Activated CD4-positive, alpha-beta T cell treated with anti-CD3 and anti-CD28 coated beads, Interleukin-2, amount 10 ng/mL, durations not matched to agents 24 days and 14 days (primary cell): Measurements from ENCODE around the gene MRC2. TPM values are rescaled to one million over a fixed set of nuclear protein-coding genes. Genes with fewer than 3 reads are reported as not detected.

Experiments
- DNase-seq: peaks from one replicate; pipeline ENCODE4 v3.0.0; 2022
- H3K27ac Mint-ChIP-seq: one replicate; pipeline ENCODE4 v1.8.0; 2022; ENCODE audit warnings: mild to moderate bottlenecking, mixed read lengths
- H3K27me3 Mint-ChIP-seq: one replicate; pipeline ENCODE4 v1.8.0; 2022; ENCODE audit warnings: mixed read lengths
- H3K36me3 Mint-ChIP-seq: one replicate; pipeline ENCODE4 v1.8.0; 2022; ENCODE audit warnings: low read depth, mild to moderate bottlenecking, mixed read lengths
- H3K4me1 Mint-ChIP-seq: one replicate; pipeline ENCODE4 v1.8.0; 2021; ENCODE audit warnings: mixed read lengths
- H3K4me3 Mint-ChIP-seq: one replicate; pipeline ENCODE4 v1.8.0; 2022; ENCODE audit warnings: mild to moderate bottlenecking, moderate library complexity, mixed read lengths
- H3K9me3 Mint-ChIP-seq: one replicate; pipeline ENCODE4 v1.8.0; 2021; ENCODE audit warnings: mixed read lengths
- intact Hi-C: fragments of 100-400 bp; cut with micrococcal nuclease; formaldehyde crosslinking; loops from one replicate; pipeline ENCODE4 v1.15.1; 2023
- total RNA-seq: library from RNA; stranded (reverse); gene quantifications from 2 replicates; pipeline ENCODE4 v1.2.3, GENCODE V29; 2022

MRC2 gene
- total RNA-seq, 1 donor from 2014 or later: 2.4 TPM

DNA sequence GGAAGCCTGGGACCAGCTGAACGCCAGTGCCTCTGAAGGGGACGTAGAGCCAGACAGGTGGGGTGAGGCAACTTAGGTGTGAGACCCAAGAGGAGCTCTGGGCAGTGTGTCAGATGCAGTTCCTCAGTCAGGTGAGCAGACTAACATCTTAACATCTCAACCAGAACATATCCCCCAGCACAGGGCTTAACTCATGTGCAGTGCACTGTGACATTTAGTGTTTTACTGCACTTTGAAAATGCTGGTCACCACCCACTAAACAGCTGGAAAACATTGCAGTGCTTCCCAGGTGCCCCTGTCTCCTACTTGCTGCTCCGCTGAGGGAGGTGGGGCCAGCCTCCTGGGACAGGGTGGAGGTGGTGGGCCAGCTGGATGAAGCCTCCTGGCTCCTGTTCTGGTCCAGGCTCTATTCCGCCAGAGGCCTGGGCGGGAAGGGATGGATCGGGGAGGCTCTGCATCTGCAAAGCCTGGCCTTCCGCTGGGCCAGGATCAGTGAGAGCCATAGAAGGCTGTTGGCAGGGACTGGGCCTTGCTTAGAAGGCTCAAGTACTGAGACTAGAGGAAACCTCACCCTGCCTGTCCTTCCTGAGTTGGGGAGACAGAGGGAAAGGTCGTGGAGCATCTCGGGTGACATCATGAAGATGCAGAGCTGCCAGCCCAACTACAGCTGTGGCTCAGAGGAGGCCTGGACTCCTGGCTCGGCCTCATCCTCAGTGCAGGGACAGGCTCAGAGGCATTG is 7.9 kb upstream of the MRC2 start:
- Mint-ChIP-seq H3K27ac (no peak overlapping the region), H3K27me3 (no peaks in the 10 kb centered on the region), H3K9me3 (no peaks in the 10 kb centered on the region), H3K36me3 (peaks cover 7% of the 10 kb centered on the region), H3K4me3 (no peak overlapping the region), H3K4me1 (no peaks in the 10 kb centered on the region)
- DNase-seq: no peak
- intact Hi-C loops: no loop called here

- Mint-ChIP-seq H3K4me1 (no peaks in the 10 kb centered on the region), H3K4me3 (no peak overlapping the region), H3K36me3 (peaks cover 4% of the 10 kb centered on the region), H3K9me3 (no peaks in the 10 kb centered on the region), H3K27me3 (peaks cover 7% of the 10 kb centered on the region), H3K27ac (no peak overlapping the region)
- intact Hi-C loops: no loop called here
- no peak for DNase-seq
Measured at GRCh38 chr17:62621223-62621622, 6.2 kb upstream of the MRC2 start.

DNA sequence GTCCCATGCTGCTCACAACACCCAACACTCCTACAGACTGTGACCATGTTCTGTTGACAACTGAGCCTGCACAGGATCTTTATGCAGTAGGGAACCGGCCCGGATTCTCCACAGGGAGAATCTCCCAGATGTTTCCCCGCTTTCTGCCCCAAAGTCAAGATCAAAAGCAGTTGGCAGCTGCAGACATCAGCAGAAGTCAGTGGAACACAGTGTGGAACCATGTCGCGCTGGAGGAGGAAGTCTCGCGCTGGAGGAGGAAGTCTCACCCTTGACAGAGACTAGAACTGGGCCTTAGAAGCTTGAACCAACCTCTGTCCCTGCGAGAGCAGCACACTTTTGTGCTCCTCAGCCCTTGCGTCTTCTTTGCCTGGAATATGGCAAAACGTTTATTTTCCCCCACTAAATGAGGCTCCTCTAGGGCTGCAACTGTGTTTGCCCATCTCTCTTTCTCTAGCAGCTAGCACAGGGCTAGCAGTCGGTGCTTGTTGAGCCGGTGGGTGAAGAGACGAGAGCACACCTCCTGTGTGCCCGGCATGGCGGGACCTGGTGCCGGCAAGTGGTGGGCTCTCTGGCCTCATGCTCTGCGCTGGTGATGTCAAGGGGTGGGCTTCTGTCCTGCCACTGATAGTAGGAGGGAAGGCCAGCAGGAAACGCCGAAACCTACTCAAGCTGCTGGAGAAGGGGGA is 2.1 kb upstream of the MRC2 start:
- intact Hi-C loops: no loop called here
- Mint-ChIP-seq H3K27me3 (peaks cover 31% of the 10 kb centered on the region), H3K4me3 (no peak overlapping the region), H3K36me3 (peaks cover 4% of the 10 kb centered on the region), H3K4me1 (peaks cover 9% of the 10 kb centered on the region), H3K9me3 (no peaks in the 10 kb centered on the region), H3K27ac (no peak overlapping the region)
- no peak for DNase-seq

- intact Hi-C loops: no loop called here
- Mint-ChIP-seq H3K27me3 (peaks cover 34% of the 10 kb centered on the region), H3K27ac (no peak overlapping the region), H3K4me3 (peak overlapping the region; percentile 59), H3K9me3 (no peaks in the 10 kb centered on the region), H3K4me1 (peaks cover 9% of the 10 kb centered on the region), H3K36me3 (peaks cover 4% of the 10 kb centered on the region)
- DNase-seq: no peak
Measured at GRCh38 chr17:62625870-62626200, 1.6 kb upstream of the MRC2 start.

DNA sequence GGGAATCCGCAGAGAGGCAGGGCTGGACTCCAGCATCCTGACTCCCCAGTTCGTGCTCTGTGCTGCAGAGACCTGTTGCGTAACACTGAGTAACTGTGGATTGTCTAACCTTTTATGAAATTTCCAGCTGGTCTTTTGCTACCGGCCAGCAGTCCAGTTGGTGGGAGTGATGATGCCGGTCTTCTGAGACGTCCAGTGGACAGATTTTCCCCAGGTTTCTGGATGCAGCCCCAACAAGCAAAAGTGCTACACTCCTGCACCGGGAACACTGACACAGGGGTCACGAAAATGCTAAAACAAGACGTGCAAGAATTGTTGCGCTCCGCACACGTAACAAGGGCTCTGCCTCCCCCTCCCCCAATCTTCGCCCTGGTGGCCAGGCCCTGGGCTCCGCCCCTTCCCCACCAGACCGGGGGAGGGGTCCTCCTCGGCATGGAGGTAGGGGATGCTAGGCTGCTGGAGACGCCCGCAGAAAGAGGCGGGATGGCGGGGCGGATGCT is 701 bp upstream of the MRC2 start:
- no peak for DNase-seq
- no peaks in the 10 kb centered on the region for H3K9me3 Mint-ChIP-seq

DNA sequence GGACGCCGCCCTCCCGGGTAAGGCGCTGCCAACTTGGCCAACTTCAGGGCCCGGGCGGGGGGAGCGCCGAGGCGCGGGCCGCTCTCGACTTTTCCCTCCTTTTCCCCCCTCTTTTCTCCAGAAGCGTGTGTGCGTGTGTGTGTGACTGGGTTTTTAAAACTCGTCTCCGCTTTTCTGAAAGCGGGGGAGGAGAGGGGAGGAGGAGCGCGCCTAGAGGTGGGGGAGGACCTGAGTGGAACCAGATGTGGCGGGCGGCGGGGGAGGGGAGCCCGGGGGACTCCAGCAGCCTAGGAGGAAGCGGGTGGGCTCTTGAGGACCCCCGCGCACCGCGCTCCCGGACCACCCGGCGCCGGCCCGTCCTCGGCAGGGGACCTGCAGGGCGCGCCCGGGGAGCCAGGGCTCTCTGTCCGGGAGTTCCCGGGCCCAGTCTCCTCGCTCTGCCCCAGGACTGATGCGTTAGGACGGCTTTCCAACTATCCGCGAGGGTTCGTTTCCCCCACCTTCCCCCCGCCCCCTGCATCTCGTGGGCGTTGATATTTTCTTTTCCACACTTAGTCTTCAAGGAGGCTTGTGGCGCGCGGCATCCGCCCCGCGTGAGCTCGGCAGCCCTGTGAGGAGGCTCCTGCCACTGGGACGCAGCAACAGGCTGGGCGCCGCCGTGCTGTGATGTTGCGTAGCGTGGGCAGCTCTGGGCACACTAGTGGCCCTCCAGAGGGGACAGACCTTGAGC is 599 bp downstream of the MRC2 start:
- Mint-ChIP-seq H3K4me1 (peaks cover 9% of the 10 kb centered on the region), H3K9me3 (no peaks in the 10 kb centered on the region), H3K27ac (peak overlapping the region; percentile 77), H3K27me3 (peaks cover 46% of the 10 kb centered on the region), H3K36me3 (peaks cover 2% of the 10 kb centered on the region), H3K4me3 (peak overlapping the region; percentile 89)
- intact Hi-C loops: loop anchor here (1.0 kb wide), 1 partner anchor 25 kb away; no protein-coding TSS in a partner anchor
- peak; percentile 71 for DNase-seq

More for the DNA sequence above, 701 bp upstream of the MRC2 start:
- Mint-ChIP-seq H3K4me3 (peak overlapping the region; percentile 82), H3K36me3 (peaks cover 4% of the 10 kb centered on the region), H3K4me1 (peaks cover 9% of the 10 kb centered on the region), H3K27me3 (peaks cover 38% of the 10 kb centered on the region), H3K27ac (no peak overlapping the region)
- intact Hi-C loops: no loop called here

- DNase-seq: no peak
- no peaks in the 10 kb centered on the region for H3K9me3 Mint-ChIP-seq
- H3K4me3 Mint-ChIP-seq: peak overlapping the region; percentile 89
- H3K4me1 Mint-ChIP-seq: peaks cover 9% of the 10 kb centered on the region
- H3K36me3 Mint-ChIP-seq: peaks cover 2% of the 10 kb centered on the region
- H3K27ac Mint-ChIP-seq: no peak overlapping the region
- H3K27me3 Mint-ChIP-seq: peaks cover 46% of the 10 kb centered on the region
- intact Hi-C loops: loop anchor here (1.0 kb wide), 1 partner anchor 24 kb away; no protein-coding TSS in a partner anchor
Measured at GRCh38 chr17:62628831-62629555, 1.5 kb downstream of the MRC2 start.

- no peak overlapping the region for H3K4me3 Mint-ChIP-seq
- intact Hi-C loops: no loop called here
- peaks cover 47% of the 10 kb centered on the region for H3K27me3 Mint-ChIP-seq
- H3K4me1 Mint-ChIP-seq: peaks cover 9% of the 10 kb centered on the region
- no peak overlapping the region for H3K27ac Mint-ChIP-seq
- H3K36me3 Mint-ChIP-seq: peaks cover 2% of the 10 kb centered on the region
- no peaks in the 10 kb centered on the region for H3K9me3 Mint-ChIP-seq
- no peak for DNase-seq
Measured at GRCh38 chr17:62629556-62630364, 2.3 kb downstream of the MRC2 start.

- Mint-ChIP-seq H3K27ac (no peak overlapping the region), H3K36me3 (peaks cover 2% of the 10 kb centered on the region), H3K4me3 (no peak overlapping the region), H3K27me3 (peaks cover 50% of the 10 kb centered on the region), H3K9me3 (no peaks in the 10 kb centered on the region), H3K4me1 (peaks cover 9% of the 10 kb centered on the region)
- no peak for DNase-seq
- intact Hi-C loops: no loop called here
Measured at GRCh38 chr17:62630365-62631085, 3.1 kb downstream of the MRC2 start.

- Mint-ChIP-seq H3K4me3 (no peak overlapping the region), H3K9me3 (no peaks in the 10 kb centered on the region), H3K4me1 (peaks cover 9% of the 10 kb centered on the region), H3K27ac (no peak overlapping the region), H3K27me3 (peaks cover 43% of the 10 kb centered on the region), H3K36me3 (no peaks in the 10 kb centered on the region)
- intact Hi-C loops: no loop called here
- DNase-seq: no peak
Measured at GRCh38 chr17:62631086-62631935, 3.8 kb downstream of the MRC2 start.

- intact Hi-C loops: no loop called here
- H3K9me3 Mint-ChIP-seq: no peaks in the 10 kb centered on the region
Measured at GRCh38 chr17:62631936-62632924, 4.8 kb downstream of the MRC2 start.

More at GRCh38 chr17:62631936-62632924, 4.8 kb downstream of the MRC2 start:
- H3K4me3 Mint-ChIP-seq: no peak overlapping the region
- peaks cover 40% of the 10 kb centered on the region for H3K27me3 Mint-ChIP-seq
- DNase-seq: peak; percentile 43
- peaks cover 7% of the 10 kb centered on the region for H3K4me1 Mint-ChIP-seq
- no peaks in the 10 kb centered on the region for H3K36me3 Mint-ChIP-seq
- no peak overlapping the region for H3K27ac Mint-ChIP-seq
